DOHH2 (cell line): ENCODE measurements around the gene LANCL1.
A peak's percentile ranks its signal among the peaks of the same experiment; 100 is the strongest.

Experiments used
- H3F3A ChIP-seq: fragments of 200-600 bp; sonication (generic), shearing (Covaris generic); 2 replicates; pipeline ENCODE4 v1.6.0; 2016; ENCODE audit warnings: antibody characterized with exemption, mild to moderate bottlenecking; ENCODE audit not compliant: control insufficient read depth, insufficient read depth
- H3K27ac ChIP-seq: fragments of 200-600 bp; sonication (generic); 2 replicates; pipeline ENCODE4 v1.5.1; 2014; ENCODE audit warnings: low read depth, mild to moderate bottlenecking, low read length, moderate library complexity
- H3K27me3 ChIP-seq: fragments of 200-600 bp; sonication (generic); 2 replicates; pipeline ENCODE4 v1.6.1; 2014; ENCODE audit warnings: mild to moderate bottlenecking, low read length, mixed read lengths; ENCODE audit not compliant: control insufficient read depth
- H3K36me3 ChIP-seq: fragments of 200-600 bp; sonication (generic); 2 replicates; pipeline ENCODE4 v1.6.1; 2014; ENCODE audit warnings: mild to moderate bottlenecking, low read length, moderate library complexity, mixed read lengths; ENCODE audit not compliant: control insufficient read depth
- H3K4me1 ChIP-seq: fragments of 200-600 bp; sonication (generic); 2 replicates; pipeline ENCODE4 v1.6.1; 2014; ENCODE audit warnings: mild to moderate bottlenecking, low read length, mixed read lengths; ENCODE audit not compliant: control insufficient read depth
- H3K4me2 ChIP-seq: fragments of 200-600 bp; sonication (generic); 2 replicates; pipeline ENCODE4 v1.6.0; 2014; ENCODE audit warnings: mild to moderate bottlenecking, low read length, moderate library complexity
- H3K4me3 ChIP-seq: fragments of 200-600 bp; sonication (generic); 2 replicates; pipeline ENCODE4 v1.5.1; 2014; ENCODE audit warnings: mild to moderate bottlenecking, low read length, mixed read lengths
- H3K79me2 ChIP-seq: fragments of 200-600 bp; sonication (generic); 2 replicates; pipeline ENCODE4 v1.6.1; 2014; ENCODE audit warnings: mild to moderate bottlenecking, low read length, mixed read lengths; ENCODE audit not compliant: control insufficient read depth
- H3K9me2 ChIP-seq: fragments of 200-600 bp; sonication (generic); replicated peaks from 2 replicates; pipeline ENCODE4 v1.6.1; 2014; ENCODE audit warnings: mild to moderate bottlenecking, low read length, mixed read lengths; ENCODE audit not compliant: control insufficient read depth
- H3K9me3 ChIP-seq: fragments of 200-600 bp; sonication (generic); 2 replicates; pipeline ENCODE4 v1.6.1; 2014; ENCODE audit warnings: antibody characterized with exemption, low read length, mixed read lengths; ENCODE audit not compliant: control insufficient read depth, insufficient read depth
- H4K20me1 ChIP-seq: fragments of 200-600 bp; sonication (generic); 2 replicates; pipeline ENCODE4 v1.6.0; 2014; ENCODE audit warnings: low read depth, mild to moderate bottlenecking, antibody characterized with exemption, low read length, moderate library complexity; ENCODE audit not compliant: control insufficient read depth, insufficient read depth
- CTCF ChIP-seq: fragments of 200-600 bp; sonication (generic); IDR thresholded peaks from one replicate; pipeline ENCODE4 v1.5.1; 2014; ENCODE audit warnings: antibody characterized with exemption, mild to moderate bottlenecking, low read depth, low read length; ENCODE audit not compliant: poor library complexity, severe bottlenecking
- EZH2phosphoT487 ChIP-seq: fragments of 200-600 bp; sonication (generic); IDR thresholded peaks from 2 replicates; pipeline ENCODE4 v1.6.1; 2017; ENCODE audit warnings: borderline replicate concordance, mild to moderate bottlenecking, antibody characterized with exemption, low read length, moderate library complexity, mixed read lengths

The LANCL1 gene

GRCh38 chr2:210476194-210477128, at the start of gene LANCL1:
LANCL1 (minus strand) TSS chr2:210476759; CDS start chr2:210476396, 363 bp downstream.
- Histone ChIP-seq H3K4me3 (peak within 1 kb of the TSS; percentile 92), H3K9me2 (no peaks in the 10 kb centered on the region), H3K79me2 (peaks cover 8% of the 10 kb centered on the region), H3K4me1 (peaks cover 24% of the 10 kb centered on the region), H3F3A (0 out of 2 replicates have a peak, but pooled peaks cover 6% of the 10 kb centered on the region), H3K27ac (peak within 1 kb of the TSS; percentile 40), H3K36me3 (peaks cover 20% of the 10 kb centered on the region), H3K9me3 (no peaks in the 10 kb centered on the region), H4K20me1 (no peaks in the 10 kb centered on the region), H3K27me3 (no peaks in the 10 kb centered on the region), H3K4me2 (peak within 1 kb of the TSS; percentile 62)
- TF ChIP-seq EZH2phosphoT487 (no peak), CTCF (no peak)

GRCh38 chr2:210524533-210524932, 48.0 kb upstream of the LANCL1 start:
- H3K36me3 ChIP-seq = no peaks in the 10 kb centered on the region
- TF ChIP-seq EZH2phosphoT487 (no peak), CTCF (no peak)
- 0 out of 2 replicates have a peak, but pooled peaks cover 2% of the 10 kb centered on the region for H3K27me3 ChIP-seq
- peaks cover 5% of the 10 kb centered on the region for H3K4me1 ChIP-seq
- no peak overlapping the region for H3K4me3 ChIP-seq
- no peaks in the 10 kb centered on the region for H3K79me2 ChIP-seq
- H3K9me3 ChIP-seq = no peaks in the 10 kb centered on the region
- no peaks in the 10 kb centered on the region for H3K9me2 ChIP-seq
- H3K4me2 ChIP-seq = no peak overlapping the region
- H4K20me1 ChIP-seq = no peaks in the 10 kb centered on the region
- no peaks in the 10 kb centered on the region for H3F3A ChIP-seq
- no peak overlapping the region for H3K27ac ChIP-seq

- no peaks in the 10 kb centered on the region for H3K9me3 ChIP-seq
- H3F3A ChIP-seq = no peaks in the 10 kb centered on the region
- H3K79me2 ChIP-seq = no peaks in the 10 kb centered on the region
- no peaks in the 10 kb centered on the region for H4K20me1 ChIP-seq
- H3K27ac ChIP-seq = no peak overlapping the region
- H3K4me3 ChIP-seq = no peak overlapping the region
- TF ChIP-seq EZH2phosphoT487 (no peak), CTCF (no peak)
- H3K36me3 ChIP-seq = no peaks in the 10 kb centered on the region
- no peaks in the 10 kb centered on the region for H3K9me2 ChIP-seq
- H3K27me3 ChIP-seq = 0 out of 2 replicates have a peak, but pooled peaks cover 2% of the 10 kb centered on the region
- H3K4me1 ChIP-seq = peaks cover 5% of the 10 kb centered on the region
- H3K4me2 ChIP-seq = no peak overlapping the region
Measured at GRCh38 chr2:210523650-210524289, 47.2 kb upstream of the LANCL1 start.
